ENCODE data around the gene CCDC33.

- TF ChIP-seq CTCF (IDR thresholded peaks at IDR 0.05; ENCODE audit: insufficient read depth, low read length, poor library complexity, severe bottlenecking): no peak
- TF ChIP-seq EZH2phosphoT487 (conservative IDR thresholded peaks at IDR 0.05; ENCODE audit: low read length): no peak
Measured at GRCh38 chr15:74214324-74215021, 21.7 kb upstream of the CCDC33 start.

Measured in SU-DHL-6 (cell line).